ENCODE measurements around the gene NCOA5.

Gene NCOA5

DNA sequence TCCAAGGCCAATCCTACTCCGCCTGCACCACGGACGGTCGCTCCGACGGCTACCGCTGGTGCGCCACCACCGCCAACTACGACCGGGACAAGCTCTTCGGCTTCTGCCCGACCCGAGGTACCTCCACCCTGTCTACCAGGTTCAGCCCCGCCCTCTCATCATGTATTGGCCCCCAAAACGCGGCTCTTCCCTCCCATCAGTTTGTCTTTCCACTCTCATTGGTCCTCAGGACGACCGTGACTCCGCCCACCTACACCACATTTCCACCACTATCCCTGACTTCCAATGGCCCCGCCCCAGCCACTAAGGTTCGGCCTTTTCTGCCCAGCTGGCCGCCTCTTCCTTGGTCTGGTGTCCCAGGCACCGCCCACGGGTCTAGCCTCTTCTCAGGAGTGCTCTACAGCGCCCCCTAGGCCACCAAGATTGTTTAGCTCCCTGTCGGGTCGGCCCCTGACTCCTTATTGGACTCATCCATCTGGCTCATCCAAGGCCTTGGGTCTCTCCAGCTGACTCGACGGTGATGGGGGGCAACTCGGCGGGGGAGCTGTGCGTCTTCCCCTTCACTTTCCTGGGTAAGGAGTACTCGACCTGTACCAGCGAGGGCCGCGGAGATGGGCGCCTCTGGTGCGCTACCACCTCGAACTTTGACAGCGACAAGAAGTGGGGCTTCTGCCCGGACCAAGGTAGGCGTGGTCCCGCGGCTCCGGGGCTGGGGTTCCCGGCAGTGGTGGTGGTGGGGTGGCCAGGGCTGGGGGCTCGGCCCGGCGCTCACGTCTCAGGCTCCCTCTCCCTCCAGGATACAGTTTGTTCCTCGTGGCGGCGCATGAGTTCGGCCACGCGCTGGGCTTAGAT lies 77.9 kb downstream of the NCOA5 start:
- DNase-seq, result no peak

All from cortex of kidney (tissue), 1 donor.